GDM1 (cell line): Measurements from ENCODE around the gene ALPG.

Source experiments
- DNase-seq: peaks from one replicate; lab custom pipeline; 2025; lab: John Stamatoyannopoulos, UW

ALPG gene

GRCh38 chr2:232458661-232459418 is 52.2 kb downstream of the ALPG start:
- DNase-seq = no peak

GRCh38 chr2:232459419-232460035 is 52.9 kb downstream of the ALPG start:
- no peak for DNase-seq

- no peak for DNase-seq
These were observed 53.5 kb downstream of the ALPG start for GRCh38 chr2:232460171-232460570.
